Central memory CD8-positive, alpha-beta T cell (primary cell): ENCODE results near the gene PIK3C2G.

ENCODE experiments used
- ATAC-seq: fragments of 150-1000 bp; cut with Tn5 transposase; replicated peaks from 2 replicates; pipeline ENCODE4 v1.10.0; 2022; ENCODE audit warnings: mild to moderate bottlenecking, moderate FRiP score, moderate number of reproducible peaks; ENCODE audit not compliant: poor library complexity, severe bottlenecking; ENCODE audit errors: extremely low read depth
- DNase-seq, 2 donors: peaks; one replicate each; pipeline ENCODE4 v3.0.0; 2021; ENCODE audit warnings: low spot score in 2 of 2
- H3K27ac Mint-ChIP-seq: one replicate; pipeline ENCODE4 v1.8.0; 2022; ENCODE audit warnings: low read depth, mild to moderate bottlenecking, moderate library complexity, mixed read lengths
- H3K27me3 Mint-ChIP-seq: one replicate; pipeline ENCODE4 v1.8.0; 2022; ENCODE audit warnings: mixed read lengths
- H3K36me3 Mint-ChIP-seq: one replicate; pipeline ENCODE4 v1.8.0; 2022; ENCODE audit warnings: mild to moderate bottlenecking, moderate library complexity, mixed read lengths; ENCODE audit not compliant: insufficient read depth
- H3K4me1 Mint-ChIP-seq: one replicate; pipeline ENCODE4 v1.8.0; 2022; ENCODE audit warnings: mixed read lengths
- H3K4me3 Mint-ChIP-seq: one replicate; pipeline ENCODE4 v1.8.0; 2022; ENCODE audit warnings: mild to moderate bottlenecking, moderate library complexity, mixed read lengths
- H3K9me3 Mint-ChIP-seq: one replicate; pipeline ENCODE4 v1.8.0; 2022; ENCODE audit warnings: mixed read lengths

The PIK3C2G gene

GRCh38 chr12:18564306-18564705 lies 303.0 kb downstream of the PIK3C2G start:
- Mint-ChIP-seq H3K4me3 (no peak overlapping the region), H3K27me3 (no peaks in the 10 kb centered on the region), H3K4me1 (no peaks in the 10 kb centered on the region), H3K9me3 (peaks cover 9% of the 10 kb centered on the region), H3K36me3 (no peaks in the 10 kb centered on the region), H3K27ac (no peak overlapping the region)
- ATAC-seq (no peak), DNase-seq (no peak)

- Mint-ChIP-seq H3K27me3 (no peaks in the 10 kb centered on the region), H3K27ac (no peak overlapping the region), H3K4me1 (no peaks in the 10 kb centered on the region), H3K36me3 (no peaks in the 10 kb centered on the region), H3K4me3 (no peak overlapping the region), H3K9me3 (peaks cover 9% of the 10 kb centered on the region)
- ATAC-seq (no peak), DNase-seq (no peak)
These were observed 306.5 kb downstream of the PIK3C2G start for GRCh38 chr12:18567787-18568186.

- no peak overlapping the region for H3K4me3 Mint-ChIP-seq
- peaks cover 22% of the 10 kb centered on the region for H3K9me3 Mint-ChIP-seq
- ATAC-seq = no peak
These were observed 309.2 kb downstream of the PIK3C2G start for GRCh38 chr12:18570543-18570942.

GRCh38 chr12:18576104-18576626 lies 314.8 kb downstream of the PIK3C2G start:
- H3K27me3 Mint-ChIP-seq = no peaks in the 10 kb centered on the region
- H3K9me3 Mint-ChIP-seq = peaks cover 20% of the 10 kb centered on the region
- no peak for ATAC-seq

More at GRCh38 chr12:18570543-18570942, 309.2 kb downstream of the PIK3C2G start:
- Mint-ChIP-seq H3K4me1 (no peaks in the 10 kb centered on the region), H3K36me3 (no peaks in the 10 kb centered on the region), H3K27ac (no peak overlapping the region), H3K27me3 (no peaks in the 10 kb centered on the region)
- DNase-seq = no peak

GRCh38 chr12:18576648-18577047 lies 315.3 kb downstream of the PIK3C2G start:
- no peak overlapping the region for H3K4me3 Mint-ChIP-seq
- no peak for DNase-seq
- peaks cover 25% of the 10 kb centered on the region for H3K9me3 Mint-ChIP-seq
- no peaks in the 10 kb centered on the region for H3K36me3 Mint-ChIP-seq
- H3K4me1 Mint-ChIP-seq = no peaks in the 10 kb centered on the region
- H3K27ac Mint-ChIP-seq = no peak overlapping the region
- H3K27me3 Mint-ChIP-seq = no peaks in the 10 kb centered on the region
- ATAC-seq = no peak

More at GRCh38 chr12:18576104-18576626, 314.8 kb downstream of the PIK3C2G start:
- Mint-ChIP-seq H3K36me3 (no peaks in the 10 kb centered on the region), H3K4me1 (no peaks in the 10 kb centered on the region), H3K4me3 (no peak overlapping the region), H3K27ac (no peak overlapping the region)
- no peak for DNase-seq

GRCh38 chr12:18578191-18578590 lies 316.9 kb downstream of the PIK3C2G start:
- H3K36me3 Mint-ChIP-seq = no peaks in the 10 kb centered on the region
- H3K4me3 Mint-ChIP-seq = no peak overlapping the region
- DNase-seq (no peak), ATAC-seq (no peak)
- no peak overlapping the region for H3K27ac Mint-ChIP-seq
- H3K9me3 Mint-ChIP-seq = peaks cover 30% of the 10 kb centered on the region
- H3K27me3 Mint-ChIP-seq = no peaks in the 10 kb centered on the region
- no peaks in the 10 kb centered on the region for H3K4me1 Mint-ChIP-seq

GRCh38 chr12:18580291-18580690 lies 319.0 kb downstream of the PIK3C2G start:
- Mint-ChIP-seq H3K36me3 (no peaks in the 10 kb centered on the region), H3K9me3 (peaks cover 29% of the 10 kb centered on the region), H3K4me3 (no peak overlapping the region), H3K27me3 (no peaks in the 10 kb centered on the region), H3K4me1 (no peaks in the 10 kb centered on the region), H3K27ac (no peak overlapping the region)
- ATAC-seq = no peak
- DNase-seq = no peak

- DNase-seq = no peak
- no peaks in the 10 kb centered on the region for H3K36me3 Mint-ChIP-seq
- H3K27ac Mint-ChIP-seq = no peak overlapping the region
- peaks cover 25% of the 10 kb centered on the region for H3K9me3 Mint-ChIP-seq
- ATAC-seq = no peak
- H3K27me3 Mint-ChIP-seq = no peaks in the 10 kb centered on the region
- H3K4me3 Mint-ChIP-seq = no peak overlapping the region
- H3K4me1 Mint-ChIP-seq = no peaks in the 10 kb centered on the region
These were observed 319.4 kb downstream of the PIK3C2G start for GRCh38 chr12:18580706-18581105.

- H3K4me3 Mint-ChIP-seq = no peak overlapping the region
- no peak for DNase-seq
- ATAC-seq = no peak
- no peaks in the 10 kb centered on the region for H3K4me1 Mint-ChIP-seq
- H3K27me3 Mint-ChIP-seq = no peaks in the 10 kb centered on the region
- H3K9me3 Mint-ChIP-seq = peaks cover 25% of the 10 kb centered on the region
- no peaks in the 10 kb centered on the region for H3K36me3 Mint-ChIP-seq
- no peak overlapping the region for H3K27ac Mint-ChIP-seq
These were observed 320.1 kb downstream of the PIK3C2G start for GRCh38 chr12:18581232-18581962.

GRCh38 chr12:18583655-18584054 lies 322.3 kb downstream of the PIK3C2G start:
- no peaks in the 10 kb centered on the region for H3K4me1 Mint-ChIP-seq
- H3K27ac Mint-ChIP-seq = no peak overlapping the region
- ATAC-seq = no peak
- peaks cover 25% of the 10 kb centered on the region for H3K9me3 Mint-ChIP-seq
- no peak for DNase-seq
- H3K27me3 Mint-ChIP-seq = no peaks in the 10 kb centered on the region
- H3K4me3 Mint-ChIP-seq = no peak overlapping the region
- H3K36me3 Mint-ChIP-seq = peaks cover under 1% of the 10 kb centered on the region

GRCh38 chr12:18586581-18586980 lies 325.3 kb downstream of the PIK3C2G start:
- peaks cover 3% of the 10 kb centered on the region for H3K36me3 Mint-ChIP-seq
- no peak for DNase-seq
- no peaks in the 10 kb centered on the region for H3K27me3 Mint-ChIP-seq
- H3K27ac Mint-ChIP-seq = no peak overlapping the region
- no peak for ATAC-seq
- H3K4me1 Mint-ChIP-seq = no peaks in the 10 kb centered on the region
- peaks cover 15% of the 10 kb centered on the region for H3K9me3 Mint-ChIP-seq
- H3K4me3 Mint-ChIP-seq = no peak overlapping the region

GRCh38 chr12:18589316-18589715 lies 328.0 kb downstream of the PIK3C2G start:
- H3K27ac Mint-ChIP-seq = no peak overlapping the region
- no peak overlapping the region for H3K4me3 Mint-ChIP-seq

GRCh38 chr12:18591473-18591872 lies 330.2 kb downstream of the PIK3C2G start:
- H3K27me3 Mint-ChIP-seq = no peaks in the 10 kb centered on the region
- DNase-seq (no peak), ATAC-seq (no peak)
- no peak overlapping the region for H3K4me3 Mint-ChIP-seq
- H3K9me3 Mint-ChIP-seq = no peaks in the 10 kb centered on the region
- no peak overlapping the region for H3K27ac Mint-ChIP-seq
- H3K4me1 Mint-ChIP-seq = no peaks in the 10 kb centered on the region
- H3K36me3 Mint-ChIP-seq = peaks cover 3% of the 10 kb centered on the region

More at GRCh38 chr12:18589316-18589715, 328.0 kb downstream of the PIK3C2G start:
- DNase-seq (no peak), ATAC-seq (no peak)
- peaks cover 8% of the 10 kb centered on the region for H3K9me3 Mint-ChIP-seq
- H3K27me3 Mint-ChIP-seq = no peaks in the 10 kb centered on the region
- no peaks in the 10 kb centered on the region for H3K4me1 Mint-ChIP-seq
- H3K36me3 Mint-ChIP-seq = peaks cover 3% of the 10 kb centered on the region
